NCI-H446 treated with DMSO at 0.1 percent for 48 hours (cell line): Measurements from ENCODE around the gene SCRT2.

Source experiments
- DNase-seq: peaks from one replicate; lab custom pipeline; 2025; lab: John Stamatoyannopoulos, UW

Gene SCRT2

GRCh38 chr20:634148-634925, 41.3 kb downstream of the SCRT2 start:
- DNase-seq = no peak

GRCh38 chr20:631101-631500, 44.5 kb downstream of the SCRT2 start:
- DNase-seq = no peak

DNA sequence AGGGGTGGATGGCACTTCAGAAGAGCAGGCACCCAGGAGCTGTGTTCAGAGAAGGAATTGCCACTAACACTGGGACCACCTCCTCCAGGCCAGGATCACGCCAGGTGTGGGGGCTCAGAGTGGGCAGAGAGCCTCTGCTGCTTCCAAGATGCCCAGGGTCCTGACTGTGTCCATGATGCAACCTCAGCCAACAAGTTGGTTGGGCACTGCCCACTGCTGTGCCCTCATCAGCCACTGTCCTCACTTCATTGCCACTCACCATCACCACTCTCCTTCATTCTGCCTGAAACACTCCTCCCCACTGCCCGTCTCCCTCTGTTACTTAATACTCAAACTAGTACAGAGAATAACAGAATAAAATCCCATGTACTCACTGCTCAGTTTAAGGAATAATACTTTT, 49.0 kb downstream of the SCRT2 start:
- no peak for DNase-seq

DNA sequence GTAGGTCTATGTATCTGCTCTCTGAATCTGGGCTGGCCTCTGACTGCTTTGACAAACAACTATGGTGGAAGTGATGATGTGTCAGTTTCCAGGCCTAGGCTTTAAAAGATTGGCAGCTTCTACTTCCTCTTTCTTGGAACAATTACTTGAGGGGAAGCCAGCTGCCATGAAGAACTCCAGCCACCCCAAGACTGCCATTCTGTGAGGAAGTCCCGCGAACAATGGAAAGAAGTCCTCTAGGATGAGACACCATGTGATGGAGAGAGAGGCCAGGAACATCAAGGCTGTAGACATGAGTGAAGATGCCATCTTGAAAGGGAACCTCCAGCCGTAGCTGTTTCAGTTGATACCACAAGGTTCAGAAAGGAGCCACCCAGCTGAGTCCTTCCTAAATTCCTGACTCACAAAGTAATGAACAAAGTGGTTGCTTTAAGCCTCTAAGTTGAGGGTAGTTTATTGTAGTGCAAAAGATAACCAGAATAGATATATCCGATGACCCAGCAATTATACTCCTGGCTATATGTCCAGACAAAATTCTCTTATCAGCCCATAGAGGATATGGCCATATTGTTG, 50.2 kb downstream of the SCRT2 start:
- no peak for DNase-seq

GRCh38 chr20:623704-624103, 51.9 kb downstream of the SCRT2 start:
- DNase-seq = no peak

DNA sequence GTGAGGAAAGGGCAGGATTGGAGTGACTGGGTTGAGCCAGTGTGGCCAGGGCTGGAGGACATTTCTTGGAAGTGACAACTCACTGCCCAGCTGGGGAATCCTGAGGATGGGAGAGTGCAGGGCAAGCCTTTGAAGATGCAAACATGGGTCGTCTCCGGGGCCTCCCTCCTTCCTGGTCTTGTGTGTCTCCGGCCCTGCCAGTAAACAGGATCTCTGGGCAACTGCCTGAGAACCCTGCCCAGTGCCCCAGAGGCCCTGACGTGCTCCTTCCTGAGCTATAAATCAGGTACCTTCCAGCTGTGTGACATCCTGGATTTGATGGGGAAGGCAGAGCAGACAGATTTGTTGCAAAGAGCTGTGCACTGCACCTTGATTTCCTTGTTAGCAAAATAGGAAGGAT, 52.6 kb downstream of the SCRT2 start:
- DNase-seq = no peak

DNA sequence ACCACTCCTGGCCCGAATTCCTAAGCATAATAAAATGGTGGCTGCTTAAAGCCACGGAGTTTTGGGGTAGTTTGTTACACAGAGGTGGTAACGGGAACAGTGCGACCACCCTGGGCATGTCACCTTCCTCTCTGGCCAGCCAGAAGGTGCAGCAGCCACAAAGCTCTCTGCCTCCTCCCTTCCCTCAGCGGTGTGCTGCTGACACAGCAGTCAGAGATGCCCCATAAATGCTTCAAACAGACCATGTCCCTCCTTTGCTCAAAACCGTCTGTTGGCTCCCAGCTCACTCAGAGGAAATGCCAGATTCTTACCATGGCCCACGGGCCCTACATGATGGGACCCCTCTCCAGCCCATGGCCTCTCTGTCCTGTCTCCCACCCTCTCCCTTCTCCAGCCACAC, 53.4 kb downstream of the SCRT2 start:
- DNase-seq = no peak

- DNase-seq = no peak
Measured at GRCh38 chr20:621125-621756, 54.4 kb downstream of the SCRT2 start.

GRCh38 chr20:620246-620645, 55.4 kb downstream of the SCRT2 start:
- no peak for DNase-seq

GRCh38 chr20:618980-619379, 56.6 kb downstream of the SCRT2 start:
- no peak for DNase-seq

DNA sequence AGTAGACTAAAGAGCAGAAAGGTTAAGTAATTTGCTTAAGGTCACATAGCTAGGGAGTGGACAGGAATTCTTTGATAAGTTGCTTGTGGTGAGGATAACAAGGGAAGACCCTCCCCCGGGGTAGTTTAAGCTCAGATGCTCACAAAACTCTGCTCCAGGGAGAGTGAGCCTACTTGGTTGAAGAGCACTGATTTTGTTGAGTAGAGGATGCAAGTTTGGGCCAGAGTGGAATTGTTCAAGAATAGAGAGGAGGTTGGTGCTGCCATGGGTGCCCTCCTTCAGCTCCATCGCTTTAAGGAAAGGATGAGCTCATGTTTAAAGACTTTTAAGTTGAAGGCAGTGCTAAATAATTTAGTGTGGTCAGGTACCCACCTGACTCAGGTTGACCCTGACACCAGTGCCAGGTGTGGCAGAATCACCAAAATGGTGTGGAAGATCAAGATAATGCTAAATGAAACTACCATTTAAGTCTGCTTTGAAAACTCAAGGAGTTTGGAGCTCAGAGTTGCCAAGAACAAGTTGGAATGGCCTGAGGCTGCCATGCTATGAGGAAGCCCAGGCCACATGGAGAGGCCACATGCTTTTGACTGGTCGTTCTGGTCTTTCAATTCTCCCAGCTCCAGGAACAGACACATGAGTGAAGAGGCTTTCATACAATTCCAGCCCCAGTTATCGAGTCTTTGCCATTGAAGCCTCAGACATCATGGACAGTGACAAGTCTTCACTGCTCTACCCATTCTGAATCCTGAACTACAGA, 57.5 kb downstream of the SCRT2 start:
- DNase-seq = no peak

DNA sequence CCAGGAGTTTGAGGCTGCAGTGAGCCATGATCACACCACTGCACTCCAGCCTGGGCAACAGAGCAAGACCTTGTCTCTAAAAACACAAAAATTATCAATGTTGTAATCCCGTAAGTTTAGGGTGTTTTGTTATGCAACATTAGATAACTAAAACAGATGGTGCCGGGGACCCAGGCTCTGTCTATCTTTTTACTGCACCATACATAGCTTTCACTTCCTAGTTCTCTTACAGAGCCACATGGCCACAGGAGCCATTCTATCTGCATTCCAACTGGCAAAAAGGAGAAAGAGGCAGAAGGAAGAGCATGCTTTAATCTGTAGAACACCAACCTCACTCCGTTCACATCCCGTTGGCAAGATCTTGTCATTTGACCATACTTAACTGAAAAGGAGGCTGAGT, 60.1 kb downstream of the SCRT2 start:
- no peak for DNase-seq

- DNase-seq = no peak
Measured at GRCh38 chr20:611843-612185, 63.8 kb downstream of the SCRT2 start.
